D721Med (cell line): ENCODE data around the gene ERBB4.

Source experiments
- DNase-seq: peaks from one replicate; pipeline ENCODE4 v3.0.0; 2011; ENCODE audit warnings: low spot score; ENCODE audit not compliant: insufficient read length
- FAIRE-seq: peaks from 2 replicates; lab custom pipeline; 2011; peaks lifted over from hg19 to GRCh38; lab: Jason Lieb, UNC
- CTCF ChIP-seq: IDR thresholded peaks from 2 replicates; pipeline ENCODE4 v1.5.1; 2012; ENCODE audit warnings: mild to moderate bottlenecking, control low read depth; ENCODE audit not compliant: insufficient read depth; ENCODE audit errors: missing control alignments

Gene ERBB4

GRCh38 chr2:212318636-212319035 is 220.0 kb downstream of the ERBB4 start:
- TF ChIP-seq CTCF = no peak
- DNase-seq (no peak), FAIRE-seq (no peak)

GRCh38 chr2:212314680-212315079 is 223.9 kb downstream of the ERBB4 start:
- TF ChIP-seq CTCF = no peak
- FAIRE-seq (no peak), DNase-seq (no peak)

GRCh38 chr2:212311807-212312404 is 226.7 kb downstream of the ERBB4 start:
- no peak for TF ChIP-seq CTCF
- DNase-seq = no peak
- FAIRE-seq = no peak

GRCh38 chr2:212299943-212300342 is 238.7 kb downstream of the ERBB4 start:
- DNase-seq (no peak), FAIRE-seq (peak; percentile 44)
- TF ChIP-seq CTCF = no peak

GRCh38 chr2:212299333-212299732 is 239.3 kb downstream of the ERBB4 start:
- TF ChIP-seq CTCF = no peak
- DNase-seq = no peak
- no peak for FAIRE-seq

GRCh38 chr2:212295571-212295970 is 243.0 kb downstream of the ERBB4 start:
- TF ChIP-seq CTCF = no peak
- DNase-seq (no peak), FAIRE-seq (no peak)

- peak; percentile 79 for FAIRE-seq
- no peak for DNase-seq
- TF ChIP-seq CTCF = no peak
Measured at GRCh38 chr2:212294816-212295215, 243.8 kb downstream of the ERBB4 start.
